H9 (cell line): ENCODE data around the gene FN1. TPM values are rescaled to one million over a fixed set of nuclear protein-coding genes. Genes with fewer than 3 reads are reported as not detected.

Experiments
- DNase-seq: peaks from one replicate; pipeline ENCODE4 v3.0.0-alpha.2; 2017
- H2AFZ ChIP-seq: one replicate; pipeline ENCODE4 v1.6.1; 2013; ENCODE audit warnings: mild to moderate bottlenecking, low read length, control low read depth, moderate library complexity
- H2AK5ac ChIP-seq: 2 replicates; pipeline ENCODE4 v1.6.1; 2013; ENCODE audit warnings: low read length, control low read depth, mixed read lengths; ENCODE audit not compliant: insufficient read length
- H2BK120ac ChIP-seq: one replicate; pipeline ENCODE4 v1.6.1; 2013; ENCODE audit warnings: low read depth, mild to moderate bottlenecking, low read length, control low read depth, inconsistent platforms; ENCODE audit not compliant: poor library complexity, severe bottlenecking
- H2BK12ac ChIP-seq: 2 replicates; pipeline ENCODE4 v1.6.1; 2013; ENCODE audit warnings: low read length, control low read depth, mixed read lengths, low read depth; ENCODE audit not compliant: insufficient read length
- H2BK15ac ChIP-seq: 2 replicates; pipeline ENCODE4 v1.6.1; 2013; ENCODE audit warnings: low read depth, low read length, control low read depth
- H2BK20ac ChIP-seq: one replicate; pipeline ENCODE4 v1.6.1; 2013; ENCODE audit warnings: low read depth, mild to moderate bottlenecking, low read length, control low read depth, inconsistent platforms; ENCODE audit not compliant: poor library complexity, severe bottlenecking
- H2BK5ac ChIP-seq: 2 replicates; pipeline ENCODE4 v1.6.1; 2013; ENCODE audit warnings: low read length, control low read depth, mixed read lengths; ENCODE audit not compliant: insufficient read length
- H3K14ac ChIP-seq: 2 replicates; pipeline ENCODE4 v1.6.1; 2013; ENCODE audit warnings: low read length, control low read depth; ENCODE audit not compliant: insufficient read depth
- H3K18ac ChIP-seq: 2 replicates; pipeline ENCODE4 v1.6.1; 2013; ENCODE audit warnings: low read depth, mild to moderate bottlenecking, mixed read lengths, low read length, control low read depth; ENCODE audit not compliant: insufficient read length
- H3K23ac ChIP-seq: 2 replicates; pipeline ENCODE4 v1.6.1; 2013; ENCODE audit warnings: low read length, control low read depth, mixed read lengths, low read depth; ENCODE audit not compliant: insufficient read length
- H3K23me2 ChIP-seq: 2 replicates; pipeline ENCODE4 v1.6.1; 2013; ENCODE audit warnings: low read depth, mild to moderate bottlenecking, mixed read lengths, low read length, control low read depth; ENCODE audit not compliant: insufficient read length, poor library complexity, severe bottlenecking
- H3K27ac ChIP-seq: 2 replicates; pipeline ENCODE4 v1.5.1; 2013; ENCODE audit warnings: low read length, control low read depth, mixed read lengths, low read depth; ENCODE audit not compliant: insufficient read length
- H3K27me3 ChIP-seq: 2 replicates; pipeline ENCODE4 v1.6.1; 2013; ENCODE audit warnings: low read length, control low read depth, inconsistent platforms; ENCODE audit not compliant: insufficient read depth
- H3K4ac ChIP-seq: 2 replicates; pipeline ENCODE4 v1.6.1; 2013; ENCODE audit warnings: low read depth, mild to moderate bottlenecking, control low read depth, inconsistent platforms, low read length, moderate library complexity
- H3K4me1 ChIP-seq: 2 replicates; pipeline ENCODE4 v1.6.1; 2013; ENCODE audit warnings: low read length, control low read depth, inconsistent platforms; ENCODE audit not compliant: insufficient read depth
- H3K4me2 ChIP-seq: 2 replicates; pipeline ENCODE4 v1.6.1; 2013; ENCODE audit warnings: low read length, control low read depth, mixed read lengths; ENCODE audit not compliant: insufficient read length, insufficient read depth
- H3K56ac ChIP-seq: 2 replicates; pipeline ENCODE4 v1.6.1; 2013; ENCODE audit warnings: low read depth, mild to moderate bottlenecking, mixed read lengths, low read length, control low read depth; ENCODE audit not compliant: insufficient read length
- H3K79me1 ChIP-seq: 2 replicates; pipeline ENCODE4 v1.6.1; 2013; ENCODE audit warnings: low read depth, mild to moderate bottlenecking, moderate library complexity, low read length, control low read depth, inconsistent platforms; ENCODE audit not compliant: insufficient read depth, poor library complexity, severe bottlenecking
- H3K79me2 ChIP-seq: 2 replicates; pipeline ENCODE4 v1.6.1; 2013; ENCODE audit warnings: low read length, control low read depth, inconsistent platforms; ENCODE audit not compliant: insufficient read depth
- H3K9ac ChIP-seq: 2 replicates; pipeline ENCODE4 v1.6.1; 2013; ENCODE audit warnings: low read length, control low read depth, mixed read lengths; ENCODE audit not compliant: insufficient read length; ENCODE audit errors: extremely low read depth
- H3K9me3 ChIP-seq: one replicate; pipeline ENCODE4 v1.6.1; 2013; ENCODE audit warnings: low read depth, low read length, inconsistent platforms; ENCODE audit not compliant: control insufficient read depth
- H3T11ph ChIP-seq: one replicate; pipeline ENCODE4 v1.6.1; 2013; ENCODE audit warnings: mild to moderate bottlenecking, low read length, control low read depth, inconsistent platforms
- H4K20me1 ChIP-seq: one replicate; pipeline ENCODE4 v1.6.1; 2013; ENCODE audit not compliant: control insufficient read depth, insufficient read length, insufficient read depth
- H4K5ac ChIP-seq: 2 replicates; pipeline ENCODE4 v1.6.1; 2013; ENCODE audit warnings: low read depth, mild to moderate bottlenecking, mixed read lengths, low read length, control low read depth; ENCODE audit not compliant: insufficient read length
- H4K8ac ChIP-seq: replicated peaks from 2 replicates; pipeline ENCODE4 v1.6.1; 2013; ENCODE audit warnings: low read length, control low read depth, mixed read lengths, low read depth; ENCODE audit not compliant: insufficient read length
- H4K91ac ChIP-seq: 2 replicates; pipeline ENCODE4 v1.6.1; 2013; ENCODE audit warnings: low read depth, mild to moderate bottlenecking, moderate library complexity, mixed read lengths, low read length, control low read depth; ENCODE audit not compliant: insufficient read length
- H3K27ac Mint-ChIP-seq, 3 experiments: 2 replicates in 2 of 3; 3 replicates in 1 of 3; pipeline ENCODE4 v1.8.0; 2020 to 2021; ENCODE audit warnings: mixed read lengths in 3 of 3, mild to moderate bottlenecking in 1 of 3, moderate library complexity in 1 of 3
- H3K27me3 Mint-ChIP-seq: 2 replicates; pipeline ENCODE4 v1.8.0; 2021; ENCODE audit warnings: low read depth, mild to moderate bottlenecking, moderate library complexity, mixed read lengths
- H3K36me3 Mint-ChIP-seq, 3 experiments: 2 replicates in 2 of 3; 3 replicates in 1 of 3; pipeline ENCODE4 v1.8.0; 2020 to 2021; ENCODE audit warnings: low read depth in 3 of 3, mixed read lengths in 3 of 3; ENCODE audit not compliant: insufficient read depth in 1 of 3
- H3K4me1 Mint-ChIP-seq, 2 experiments: 2 replicates each; pipeline ENCODE4 v1.8.0; 2020; ENCODE audit warnings: mixed read lengths in 2 of 2
- H3K4me3 Mint-ChIP-seq, 2 experiments: 2 replicates in 1 of 2; 3 replicates in 1 of 2; pipeline ENCODE4 v1.8.0; 2020 to 2021; ENCODE audit warnings: mild to moderate bottlenecking in 2 of 2, mixed read lengths in 2 of 2, moderate library complexity in 1 of 2
- H3K9me3 Mint-ChIP-seq, 2 experiments: 2 replicates in 1 of 2; 3 replicates in 1 of 2; pipeline ENCODE4 v1.8.0; 2020; ENCODE audit warnings: mild to moderate bottlenecking in 2 of 2, mixed read lengths in 2 of 2, moderate library complexity in 1 of 2
- WGBS: extraction: QIAGEN DNeasy Blood & Tissue Kit; methylation state at CpG from one replicate; pipeline ENCODE4 v1.1.7; 2013; ENCODE audit warnings: missing lambda C conversion rate, low lambda C conversion rate, mixed read lengths; ENCODE audit not compliant: insufficient read length; ENCODE audit errors: extremely low coverage; 5-methylcytosine and 5-hydroxymethylcytosine counted together
- total RNA-seq: library from RNA; stranded (reverse); gene quantifications from 2 replicates; pipeline ENCODE4 v1.2.1, GENCODE V29; 2021
- TF ChIP-seq, protein P1 (sequence below): fragments of 200-600 bp; sonication (generic); conservative IDR thresholded peaks from 3 replicates; pipeline ENCODE4 v1.8.0; 2021; ENCODE audit warnings: antibody characterized with exemption, mild to moderate bottlenecking

FN1 gene
- total RNA-seq, 1 experiment from 2014 or later: 56.0 TPM

GRCh38 chr2:215388002-215388728 is 47.7 kb downstream of the FN1 start:
- no peak overlapping the region for H3K23ac ChIP-seq
- peaks cover 20 to 36% (median 21%) of the 10 kb centered on the region in 3 experiments for H3K36me3 Mint-ChIP-seq
- H3K56ac ChIP-seq: no peak overlapping the region
- WGBS: no CpG with 5 or more reads among the region's 7 CpGs
- no peak overlapping the region for H3K14ac ChIP-seq
- H2BK5ac ChIP-seq: no peak overlapping the region
- no peak overlapping the region for H3K4ac ChIP-seq
- no peak overlapping the region for H3T11ph ChIP-seq
- no peak overlapping the region; a peak in 2 of 7 replicates for H3K27ac Mint-ChIP-seq
- H2AFZ ChIP-seq: no peak overlapping the region
- H3K79me2 ChIP-seq: no peaks in the 10 kb centered on the region
- H3K4me1 Mint-ChIP-seq: peaks cover 14 to 18% of the 10 kb centered on the region in 2 experiments
- no peak for DNase-seq
- no peaks in the 10 kb centered on the region for H3K23me2 ChIP-seq
- no peak overlapping the region for H3K27ac ChIP-seq
- peaks cover 5% of the 10 kb centered on the region; the same call in 1 of the 2 replicates for H3K4me1 ChIP-seq
- TF ChIP-seq, protein P1, sequence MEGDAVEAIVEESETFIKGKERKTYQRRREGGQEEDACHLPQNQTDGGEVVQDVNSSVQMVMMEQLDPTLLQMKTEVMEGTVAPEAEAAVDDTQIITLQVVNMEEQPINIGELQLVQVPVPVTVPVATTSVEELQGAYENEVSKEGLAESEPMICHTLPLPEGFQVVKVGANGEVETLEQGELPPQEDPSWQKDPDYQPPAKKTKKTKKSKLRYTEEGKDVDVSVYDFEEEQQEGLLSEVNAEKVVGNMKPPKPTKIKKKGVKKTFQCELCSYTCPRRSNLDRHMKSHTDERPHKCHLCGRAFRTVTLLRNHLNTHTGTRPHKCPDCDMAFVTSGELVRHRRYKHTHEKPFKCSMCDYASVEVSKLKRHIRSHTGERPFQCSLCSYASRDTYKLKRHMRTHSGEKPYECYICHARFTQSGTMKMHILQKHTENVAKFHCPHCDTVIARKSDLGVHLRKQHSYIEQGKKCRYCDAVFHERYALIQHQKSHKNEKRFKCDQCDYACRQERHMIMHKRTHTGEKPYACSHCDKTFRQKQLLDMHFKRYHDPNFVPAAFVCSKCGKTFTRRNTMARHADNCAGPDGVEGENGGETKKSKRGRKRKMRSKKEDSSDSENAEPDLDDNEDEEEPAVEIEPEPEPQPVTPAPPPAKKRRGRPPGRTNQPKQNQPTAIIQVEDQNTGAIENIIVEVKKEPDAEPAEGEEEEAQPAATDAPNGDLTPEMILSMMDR: no peak
- H3K4me2 ChIP-seq: no peak overlapping the region
- H3K27me3 ChIP-seq: no peaks in the 10 kb centered on the region
- H4K20me1 ChIP-seq: no peaks in the 10 kb centered on the region
- no peaks in the 10 kb centered on the region for H3K9me3 ChIP-seq
- no peak overlapping the region; a peak in 1 of 5 replicates for H3K4me3 Mint-ChIP-seq
- no peak overlapping the region for H2BK20ac ChIP-seq
- H3K18ac ChIP-seq: no peak overlapping the region
- no peak overlapping the region for H2BK120ac ChIP-seq
- H2AK5ac ChIP-seq: no peak overlapping the region
- H3K79me1 ChIP-seq: no peaks in the 10 kb centered on the region
- H2BK12ac ChIP-seq: no peak overlapping the region
- H3K9ac ChIP-seq: no peak overlapping the region
- no peaks in the 10 kb centered on the region for H3K27me3 Mint-ChIP-seq
- no peak overlapping the region for H2BK15ac ChIP-seq
- H3K9me3 Mint-ChIP-seq: peaks cover 0 to 3% of the 10 kb centered on the region in 2 experiments; a peak in 1 of 5 replicates
- H4K8ac ChIP-seq: no peak overlapping the region
- H4K91ac ChIP-seq: no peak overlapping the region
- no peak overlapping the region for H4K5ac ChIP-seq
